Measurements from ENCODE around the gene KCNMB2. TPM values are rescaled to one million over a fixed set of nuclear protein-coding genes. Genes with fewer than 3 reads are reported as not detected.

KCNMB2 gene
- polyA plus RNA-seq, 1 of the 3 experiments (the other 2 are of a cell fraction), result not detected

DNA sequence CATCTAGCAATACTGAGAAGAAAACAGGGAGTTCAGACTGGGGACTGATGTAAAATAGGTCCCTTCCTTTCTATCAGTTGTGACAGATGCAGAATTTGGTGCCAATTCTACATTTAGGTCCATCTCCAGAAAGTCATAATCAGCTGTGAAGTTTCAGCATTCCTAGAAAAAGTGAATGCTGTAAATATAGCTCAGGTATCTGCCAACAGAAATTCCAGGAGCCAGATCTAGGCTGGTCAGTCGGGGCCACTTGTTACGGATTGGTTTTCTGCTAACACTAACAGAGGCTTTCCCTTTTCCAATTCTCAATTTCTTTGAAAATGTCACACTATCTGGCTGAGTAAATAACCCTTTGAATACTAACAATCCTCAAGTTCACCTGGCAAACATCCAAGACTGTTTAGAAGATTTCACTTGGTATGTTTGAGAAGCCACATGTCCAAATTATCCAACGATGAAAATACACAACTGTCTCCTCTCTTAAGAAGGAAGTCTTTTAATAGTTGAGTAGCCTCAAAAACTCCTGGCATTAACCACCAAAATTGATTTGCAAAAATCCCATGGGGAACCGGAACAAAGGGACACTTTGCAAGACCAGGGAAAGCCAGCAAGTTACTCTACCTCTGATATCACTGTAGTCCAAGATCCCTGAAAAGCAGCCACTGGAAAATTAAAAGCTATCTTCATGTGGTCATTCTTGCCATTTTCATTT is 313.1 kb downstream of the KCNMB2 start:
- H3K79me2 ChIP-seq (ENCODE audit: insufficient read depth), result no peaks in the 10 kb centered on the region
- H3K27me3 ChIP-seq (ENCODE audit: insufficient read depth), result no peaks in the 10 kb centered on the region
- no peak for DNase-seq
- no peak overlapping the region for H3K27ac ChIP-seq (ENCODE audit: low read depth in 2 of 2, low read length in 1 of 2)
- ChIA-PET POLR2A (no interaction called here), CTCF (no interaction called here)
- no peaks in the 10 kb centered on the region for H3K9me3 ChIP-seq
- H4K20me1 ChIP-seq (ENCODE audit: insufficient read depth), result no peaks in the 10 kb centered on the region
- H3F3A ChIP-seq (replicated peaks; ENCODE audit: insufficient read depth), result no peaks in the 10 kb centered on the region
- H2AFZ ChIP-seq (ENCODE audit: low read depth), result no peak overlapping the region
- no peaks in the 10 kb centered on the region for H3K9me2 ChIP-seq
- H3K4me1 ChIP-seq (ENCODE audit: control insufficient read depth in 1 of 2, insufficient read depth in 2 of 2, low read depth in 1 of 2, low read length in 1 of 2), result no peaks in the 10 kb centered on the region; a peak in 1 of 4 replicates
- WGBS (ENCODE audit: low lambda C conversion rate), result 51% methylated on average over 4 of the region's 4 CpGs
- no peaks in the 10 kb centered on the region for H3K36me3 ChIP-seq (replicated peaks in 1 of 2; ENCODE audit: control insufficient read depth in 1 of 2, insufficient read depth in 2 of 2, low read length in 1 of 2)
- no peak overlapping the region for H3K4me3 ChIP-seq (ENCODE audit: low read depth in 2 of 2, low read length in 1 of 2)
- no peak overlapping the region for H3K9ac ChIP-seq
- no peak overlapping the region for H3K4me2 ChIP-seq
- TF ChIP-seq JUND (IDR thresholded peaks at IDR 0.05) (no peak), POLR2AphosphoS5 (IDR thresholded peaks at IDR 0.05; ENCODE audit: low read depth, low read length) (no peak), FOSL2 (IDR thresholded peaks at IDR 0.05; ENCODE audit: borderline replicate concordance, low read depth) (no peak), TCF12 (IDR thresholded peaks at IDR 0.05) (no peak), ELF1 (IDR thresholded peaks at IDR 0.05) (no peak), TAF1 (IDR thresholded peaks at IDR 0.05; ENCODE audit: borderline replicate concordance, low read depth, low read length) (no peak), RXRA (IDR thresholded peaks at IDR 0.05; ENCODE audit: borderline replicate concordance, low read depth) (no peak), RAD21 (IDR thresholded peaks at IDR 0.05; ENCODE audit: low read length) (no peak), CHD2 (IDR thresholded peaks at IDR 0.05; ENCODE audit: low read length, partially characterized antibody) (no peak), RCOR1 (IDR thresholded peaks at IDR 0.05; ENCODE audit: low read length) (no peak), YY1 (IDR thresholded peaks at IDR 0.05; ENCODE audit: low read depth) (no peak), NRF1 (IDR thresholded peaks at IDR 0.05; ENCODE audit: low read depth, low read length) (no peak), NFIC (IDR thresholded peaks at IDR 0.05; ENCODE audit: borderline replicate concordance) (no peak), MEF2A (IDR thresholded peaks at IDR 0.05; ENCODE audit: borderline replicate concordance, low read depth) (no peak), FOXJ3 (CRISPR knock-in tag; IDR thresholded peaks at IDR 0.05) (no peak)
- TF ChIP-seq, protein P1, sequence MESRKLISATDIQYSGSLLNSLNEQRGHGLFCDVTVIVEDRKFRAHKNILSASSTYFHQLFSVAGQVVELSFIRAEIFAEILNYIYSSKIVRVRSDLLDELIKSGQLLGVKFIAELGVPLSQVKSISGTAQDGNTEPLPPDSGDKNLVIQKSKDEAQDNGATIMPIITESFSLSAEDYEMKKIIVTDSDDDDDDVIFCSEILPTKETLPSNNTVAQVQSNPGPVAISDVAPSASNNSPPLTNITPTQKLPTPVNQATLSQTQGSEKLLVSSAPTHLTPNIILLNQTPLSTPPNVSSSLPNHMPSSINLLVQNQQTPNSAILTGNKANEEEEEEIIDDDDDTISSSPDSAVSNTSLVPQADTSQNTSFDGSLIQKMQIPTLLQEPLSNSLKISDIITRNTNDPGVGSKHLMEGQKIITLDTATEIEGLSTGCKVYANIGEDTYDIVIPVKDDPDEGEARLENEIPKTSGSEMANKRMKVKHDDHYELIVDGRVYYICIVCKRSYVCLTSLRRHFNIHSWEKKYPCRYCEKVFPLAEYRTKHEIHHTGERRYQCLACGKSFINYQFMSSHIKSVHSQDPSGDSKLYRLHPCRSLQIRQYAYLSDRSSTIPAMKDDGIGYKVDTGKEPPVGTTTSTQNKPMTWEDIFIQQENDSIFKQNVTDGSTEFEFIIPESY (IDR thresholded peaks at IDR 0.05; ENCODE audit: borderline replicate concordance, low read depth), result no peak
- TF ChIP-seq, protein P2, sequence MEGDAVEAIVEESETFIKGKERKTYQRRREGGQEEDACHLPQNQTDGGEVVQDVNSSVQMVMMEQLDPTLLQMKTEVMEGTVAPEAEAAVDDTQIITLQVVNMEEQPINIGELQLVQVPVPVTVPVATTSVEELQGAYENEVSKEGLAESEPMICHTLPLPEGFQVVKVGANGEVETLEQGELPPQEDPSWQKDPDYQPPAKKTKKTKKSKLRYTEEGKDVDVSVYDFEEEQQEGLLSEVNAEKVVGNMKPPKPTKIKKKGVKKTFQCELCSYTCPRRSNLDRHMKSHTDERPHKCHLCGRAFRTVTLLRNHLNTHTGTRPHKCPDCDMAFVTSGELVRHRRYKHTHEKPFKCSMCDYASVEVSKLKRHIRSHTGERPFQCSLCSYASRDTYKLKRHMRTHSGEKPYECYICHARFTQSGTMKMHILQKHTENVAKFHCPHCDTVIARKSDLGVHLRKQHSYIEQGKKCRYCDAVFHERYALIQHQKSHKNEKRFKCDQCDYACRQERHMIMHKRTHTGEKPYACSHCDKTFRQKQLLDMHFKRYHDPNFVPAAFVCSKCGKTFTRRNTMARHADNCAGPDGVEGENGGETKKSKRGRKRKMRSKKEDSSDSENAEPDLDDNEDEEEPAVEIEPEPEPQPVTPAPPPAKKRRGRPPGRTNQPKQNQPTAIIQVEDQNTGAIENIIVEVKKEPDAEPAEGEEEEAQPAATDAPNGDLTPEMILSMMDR (IDR thresholded peaks at IDR 0.05), result no peak

Data from SK-N-SH (cell line).